ENCODE results near the gene BCR.

GRCh38 chr22:23257889-23258825 lies 77.8 kb downstream of the BCR start:
- TF ChIP-seq, protein P1, sequence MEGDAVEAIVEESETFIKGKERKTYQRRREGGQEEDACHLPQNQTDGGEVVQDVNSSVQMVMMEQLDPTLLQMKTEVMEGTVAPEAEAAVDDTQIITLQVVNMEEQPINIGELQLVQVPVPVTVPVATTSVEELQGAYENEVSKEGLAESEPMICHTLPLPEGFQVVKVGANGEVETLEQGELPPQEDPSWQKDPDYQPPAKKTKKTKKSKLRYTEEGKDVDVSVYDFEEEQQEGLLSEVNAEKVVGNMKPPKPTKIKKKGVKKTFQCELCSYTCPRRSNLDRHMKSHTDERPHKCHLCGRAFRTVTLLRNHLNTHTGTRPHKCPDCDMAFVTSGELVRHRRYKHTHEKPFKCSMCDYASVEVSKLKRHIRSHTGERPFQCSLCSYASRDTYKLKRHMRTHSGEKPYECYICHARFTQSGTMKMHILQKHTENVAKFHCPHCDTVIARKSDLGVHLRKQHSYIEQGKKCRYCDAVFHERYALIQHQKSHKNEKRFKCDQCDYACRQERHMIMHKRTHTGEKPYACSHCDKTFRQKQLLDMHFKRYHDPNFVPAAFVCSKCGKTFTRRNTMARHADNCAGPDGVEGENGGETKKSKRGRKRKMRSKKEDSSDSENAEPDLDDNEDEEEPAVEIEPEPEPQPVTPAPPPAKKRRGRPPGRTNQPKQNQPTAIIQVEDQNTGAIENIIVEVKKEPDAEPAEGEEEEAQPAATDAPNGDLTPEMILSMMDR (conservative IDR thresholded peaks at IDR 0.05; ENCODE audit: low read length): no peak
- no peak for TF ChIP-seq EZH2phosphoT487 (IDR thresholded peaks at IDR 0.05; ENCODE audit: borderline replicate concordance, low read depth, low read length)
